ENCODE data around the gene CALHM6. TPM values are rescaled to one million over a fixed set of nuclear protein-coding genes. Genes with fewer than 3 reads are reported as not detected.
A peak's percentile ranks its signal among the peaks of the same experiment; 100 is the strongest.

The CALHM6 gene
- total and polyA plus RNA-seq, 10 of the 15 experiments (the other 5 are each of a cell fraction or from before 2014, with no cell fraction given): 0.15 to 3.4 (median 1.3) TPM

DNA sequence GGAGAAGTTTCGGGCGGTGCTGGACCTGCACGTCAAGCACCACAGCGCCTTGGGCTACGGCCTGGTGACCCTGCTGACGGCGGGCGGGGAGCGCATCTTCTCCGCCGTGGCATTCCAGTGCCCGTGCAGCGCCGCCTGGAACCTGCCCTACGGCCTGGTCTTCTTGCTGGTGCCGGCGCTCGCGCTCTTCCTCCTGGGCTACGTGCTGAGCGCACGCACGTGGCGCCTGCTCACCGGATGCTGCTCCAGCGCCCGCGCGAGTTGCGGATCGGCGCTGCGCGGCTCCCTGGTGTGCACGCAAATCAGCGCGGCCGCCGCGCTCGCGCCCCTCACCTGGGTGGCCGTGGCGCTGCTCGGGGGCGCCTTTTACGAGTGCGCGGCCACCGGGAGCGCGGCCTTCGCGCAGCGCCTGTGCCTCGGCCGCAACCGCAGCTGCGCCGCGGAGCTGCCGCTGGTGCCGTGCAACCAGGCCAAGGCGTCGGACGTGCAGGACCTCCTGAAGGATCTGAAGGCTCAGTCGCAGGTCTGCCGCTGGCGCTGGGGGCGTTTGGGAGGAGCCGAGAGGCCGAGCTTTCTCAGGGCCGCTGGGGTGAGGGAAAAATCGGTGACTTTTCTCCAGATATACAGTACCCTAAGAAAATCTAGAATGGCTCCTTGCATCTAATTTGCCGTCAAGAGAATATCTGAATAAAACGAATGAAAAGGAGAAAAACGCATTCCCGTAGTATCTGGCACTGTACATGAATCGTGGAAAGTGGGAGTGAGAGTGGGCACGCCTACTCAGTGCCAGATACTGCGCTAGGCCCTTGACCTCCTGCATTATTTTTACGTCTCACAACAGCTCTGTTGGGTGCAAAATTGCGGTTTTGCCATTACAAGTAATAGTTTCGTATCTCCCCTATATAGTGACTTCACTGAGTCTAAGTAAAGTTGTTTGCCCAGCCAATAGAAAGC is 1.0 kb downstream of the CALHM6 start (continued):
- TF ChIP-seq, protein P1, sequence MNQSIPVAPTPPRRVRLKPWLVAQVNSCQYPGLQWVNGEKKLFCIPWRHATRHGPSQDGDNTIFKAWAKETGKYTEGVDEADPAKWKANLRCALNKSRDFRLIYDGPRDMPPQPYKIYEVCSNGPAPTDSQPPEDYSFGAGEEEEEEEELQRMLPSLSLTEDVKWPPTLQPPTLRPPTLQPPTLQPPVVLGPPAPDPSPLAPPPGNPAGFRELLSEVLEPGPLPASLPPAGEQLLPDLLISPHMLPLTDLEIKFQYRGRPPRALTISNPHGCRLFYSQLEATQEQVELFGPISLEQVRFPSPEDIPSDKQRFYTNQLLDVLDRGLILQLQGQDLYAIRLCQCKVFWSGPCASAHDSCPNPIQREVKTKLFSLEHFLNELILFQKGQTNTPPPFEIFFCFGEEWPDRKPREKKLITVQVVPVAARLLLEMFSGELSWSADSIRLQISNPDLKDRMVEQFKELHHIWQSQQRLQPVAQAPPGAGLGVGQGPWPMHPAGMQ (IDR thresholded peaks at IDR 0.05; ENCODE audit: borderline replicate concordance): no peak
- TF ChIP-seq KLF5 (IDR thresholded peaks at IDR 0.05; ENCODE audit: partially characterized antibody) (no peak), STAT1 (conservative IDR thresholded peaks at IDR 0.05) (no peak), MXI1 (IDR thresholded peaks at IDR 0.05; ENCODE audit: low read depth, low read length) (peak; percentile 65; the same call in 1 of the 2 replicates), MTA2 (IDR thresholded peaks at IDR 0.05; ENCODE audit: low read depth) (0 out of 2 replicates have a peak, but pooled peaks have one; percentile 11), CEBPB (IDR thresholded peaks at IDR 0.05; ENCODE audit: borderline replicate concordance in 1 of 2, low read depth in 2 of 2, low read length in 2 of 2) (no peak), YBX1 (IDR thresholded peaks at IDR 0.05) (no peak), TCF3 (IDR thresholded peaks at IDR 0.05; ENCODE audit: borderline replicate concordance, insufficient read depth, low read depth, low read length) (no peak), FOS (IDR thresholded peaks at IDR 0.05; ENCODE audit: borderline replicate concordance, extremely low read depth, insufficient read length) (no peak), BACH1 (IDR thresholded peaks at IDR 0.05; ENCODE audit: borderline replicate concordance) (peak; percentile 63; the same call in 1 of the 2 replicates), EED (IDR thresholded peaks at IDR 0.05; ENCODE audit: low read depth) (no peak), CREB1 (IDR thresholded peaks at IDR 0.05; ENCODE audit: low read depth) (0 out of 2 replicates have a peak, but pooled peaks have one; percentile 18), LARP7 (IDR thresholded peaks at IDR 0.05) (peak; percentile 68; the same call in 1 of the 2 replicates), RAD51 (IDR thresholded peaks at IDR 0.05) (no peak), ZNF217 (IDR thresholded peaks at IDR 0.05) (peak; percentile 55; the same call in 1 of the 2 replicates)
- TF ChIP-seq, protein P2, sequence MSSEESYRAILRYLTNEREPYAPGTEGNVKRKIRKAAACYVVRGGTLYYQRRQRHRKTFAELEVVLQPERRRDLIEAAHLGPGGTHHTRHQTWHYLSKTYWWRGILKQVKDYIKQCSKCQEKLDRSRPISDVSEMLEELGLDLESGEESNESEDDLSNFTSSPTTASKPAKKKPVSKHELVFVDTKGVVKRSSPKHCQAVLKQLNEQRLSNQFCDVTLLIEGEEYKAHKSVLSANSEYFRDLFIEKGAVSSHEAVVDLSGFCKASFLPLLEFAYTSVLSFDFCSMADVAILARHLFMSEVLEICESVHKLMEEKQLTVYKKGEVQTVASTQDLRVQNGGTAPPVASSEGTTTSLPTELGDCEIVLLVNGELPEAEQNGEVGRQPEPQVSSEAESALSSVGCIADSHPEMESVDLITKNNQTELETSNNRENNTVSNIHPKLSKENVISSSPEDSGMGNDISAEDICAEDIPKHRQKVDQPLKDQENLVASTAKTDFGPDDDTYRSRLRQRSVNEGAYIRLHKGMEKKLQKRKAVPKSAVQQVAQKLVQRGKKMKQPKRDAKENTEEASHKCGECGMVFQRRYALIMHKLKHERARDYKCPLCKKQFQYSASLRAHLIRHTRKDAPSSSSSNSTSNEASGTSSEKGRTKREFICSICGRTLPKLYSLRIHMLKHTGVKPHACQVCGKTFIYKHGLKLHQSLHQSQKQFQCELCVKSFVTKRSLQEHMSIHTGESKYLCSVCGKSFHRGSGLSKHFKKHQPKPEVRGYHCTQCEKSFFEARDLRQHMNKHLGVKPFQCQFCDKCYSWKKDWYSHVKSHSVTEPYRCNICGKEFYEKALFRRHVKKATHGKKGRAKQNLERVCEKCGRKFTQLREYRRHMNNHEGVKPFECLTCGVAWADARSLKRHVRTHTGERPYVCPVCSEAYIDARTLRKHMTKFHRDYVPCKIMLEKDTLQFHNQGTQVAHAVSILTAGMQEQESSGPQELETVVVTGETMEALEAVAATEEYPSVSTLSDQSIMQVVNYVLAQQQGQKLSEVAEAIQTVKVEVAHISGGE (CRISPR knock-in tag; IDR thresholded peaks at IDR 0.05): no peak
- TF ChIP-seq, protein P3, sequence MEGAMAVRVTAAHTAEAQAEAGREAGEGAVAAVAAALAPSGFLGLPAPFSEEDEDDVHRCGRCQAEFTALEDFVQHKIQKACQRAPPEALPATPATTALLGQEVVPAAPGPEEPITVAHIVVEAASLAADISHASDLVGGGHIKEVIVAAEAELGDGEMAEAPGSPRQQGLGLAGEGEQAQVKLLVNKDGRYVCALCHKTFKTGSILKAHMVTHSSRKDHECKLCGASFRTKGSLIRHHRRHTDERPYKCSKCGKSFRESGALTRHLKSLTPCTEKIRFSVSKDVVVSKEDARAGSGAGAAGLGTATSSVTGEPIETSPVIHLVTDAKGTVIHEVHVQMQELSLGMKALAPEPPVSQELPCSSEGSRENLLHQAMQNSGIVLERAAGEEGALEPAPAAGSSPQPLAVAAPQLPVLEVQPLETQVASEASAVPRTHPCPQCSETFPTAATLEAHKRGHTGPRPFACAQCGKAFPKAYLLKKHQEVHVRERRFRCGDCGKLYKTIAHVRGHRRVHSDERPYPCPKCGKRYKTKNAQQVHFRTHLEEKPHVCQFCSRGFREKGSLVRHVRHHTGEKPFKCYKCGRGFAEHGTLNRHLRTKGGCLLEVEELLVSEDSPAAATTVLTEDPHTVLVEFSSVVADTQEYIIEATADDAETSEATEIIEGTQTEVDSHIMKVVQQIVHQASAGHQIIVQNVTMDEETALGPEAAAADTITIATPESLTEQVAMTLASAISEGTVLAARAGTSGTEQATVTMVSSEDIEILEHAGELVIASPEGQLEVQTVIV (IDR thresholded peaks at IDR 0.05; ENCODE audit: borderline replicate concordance, partially characterized antibody): no peak
- TF ChIP-seq, protein P4, sequence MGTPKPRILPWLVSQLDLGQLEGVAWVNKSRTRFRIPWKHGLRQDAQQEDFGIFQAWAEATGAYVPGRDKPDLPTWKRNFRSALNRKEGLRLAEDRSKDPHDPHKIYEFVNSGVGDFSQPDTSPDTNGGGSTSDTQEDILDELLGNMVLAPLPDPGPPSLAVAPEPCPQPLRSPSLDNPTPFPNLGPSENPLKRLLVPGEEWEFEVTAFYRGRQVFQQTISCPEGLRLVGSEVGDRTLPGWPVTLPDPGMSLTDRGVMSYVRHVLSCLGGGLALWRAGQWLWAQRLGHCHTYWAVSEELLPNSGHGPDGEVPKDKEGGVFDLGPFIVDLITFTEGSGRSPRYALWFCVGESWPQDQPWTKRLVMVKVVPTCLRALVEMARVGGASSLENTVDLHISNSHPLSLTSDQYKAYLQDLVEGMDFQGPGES (IDR thresholded peaks at IDR 0.05): no peak
- TF ChIP-seq, protein P5, sequence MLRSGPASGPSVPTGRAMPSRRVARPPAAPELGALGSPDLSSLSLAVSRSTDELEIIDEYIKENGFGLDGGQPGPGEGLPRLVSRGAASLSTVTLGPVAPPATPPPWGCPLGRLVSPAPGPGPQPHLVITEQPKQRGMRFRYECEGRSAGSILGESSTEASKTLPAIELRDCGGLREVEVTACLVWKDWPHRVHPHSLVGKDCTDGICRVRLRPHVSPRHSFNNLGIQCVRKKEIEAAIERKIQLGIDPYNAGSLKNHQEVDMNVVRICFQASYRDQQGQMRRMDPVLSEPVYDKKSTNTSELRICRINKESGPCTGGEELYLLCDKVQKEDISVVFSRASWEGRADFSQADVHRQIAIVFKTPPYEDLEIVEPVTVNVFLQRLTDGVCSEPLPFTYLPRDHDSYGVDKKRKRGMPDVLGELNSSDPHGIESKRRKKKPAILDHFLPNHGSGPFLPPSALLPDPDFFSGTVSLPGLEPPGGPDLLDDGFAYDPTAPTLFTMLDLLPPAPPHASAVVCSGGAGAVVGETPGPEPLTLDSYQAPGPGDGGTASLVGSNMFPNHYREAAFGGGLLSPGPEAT (IDR thresholded peaks at IDR 0.05; ENCODE audit: low read depth): no peak

Measured in GM12878 (cell line).